ENCODE results near the gene PTGDR2. TPM values are rescaled to one million over a fixed set of nuclear protein-coding genes. Genes with fewer than 3 reads are reported as not detected.

The PTGDR2 gene
- total RNA-seq, 3 donors from 2014 or later: 0.23 to 0.45 (median 0.35) TPM

- DNase-seq (no peak), ATAC-seq (peak; percentile 12 to 22)
- no peak overlapping the region for H3K4me3 Mint-ChIP-seq
- H3K4me1 Mint-ChIP-seq (ENCODE audit: low read depth): peaks cover 18% of the 10 kb centered on the region
- H3K27me3 Mint-ChIP-seq (ENCODE audit: low read depth): no peaks in the 10 kb centered on the region
- no peaks in the 10 kb centered on the region for H3K9me3 Mint-ChIP-seq
- peaks cover 3% of the 10 kb centered on the region for H3K36me3 Mint-ChIP-seq (ENCODE audit: insufficient read depth)
Measured at GRCh38 chr11:60857378-60858232, 1.9 kb upstream of the PTGDR2 start.

GRCh38 chr11:60854847-60855725 lies 664 bp downstream of the PTGDR2 start:
- peak in 1 of 2 donors; percentile 6 for ATAC-seq
- Mint-ChIP-seq H3K9me3 (no peaks in the 10 kb centered on the region), H3K4me1 (ENCODE audit: low read depth) (peaks cover 18% of the 10 kb centered on the region), H3K27me3 (ENCODE audit: low read depth) (no peaks in the 10 kb centered on the region), H3K4me3 (no peak overlapping the region), H3K36me3 (ENCODE audit: insufficient read depth) (peaks cover 16% of the 10 kb centered on the region)
- no peak for DNase-seq

- Mint-ChIP-seq H3K4me3 (no peak overlapping the region), H3K4me1 (ENCODE audit: low read depth) (peaks cover 16% of the 10 kb centered on the region), H3K36me3 (ENCODE audit: insufficient read depth) (peaks cover 16% of the 10 kb centered on the region), H3K27me3 (ENCODE audit: low read depth) (no peaks in the 10 kb centered on the region), H3K9me3 (no peaks in the 10 kb centered on the region)
- DNase-seq: no peak
- no peak for ATAC-seq
Measured at GRCh38 chr11:60854140-60854846, 1.5 kb downstream of the PTGDR2 start.

- Mint-ChIP-seq H3K9me3 (no peaks in the 10 kb centered on the region), H3K4me3 (no peak overlapping the region), H3K4me1 (ENCODE audit: low read depth) (peaks cover 9% of the 10 kb centered on the region), H3K27me3 (ENCODE audit: low read depth) (no peaks in the 10 kb centered on the region), H3K36me3 (ENCODE audit: insufficient read depth) (peaks cover 21% of the 10 kb centered on the region)
- DNase-seq (no peak), ATAC-seq (no peak)
Measured at GRCh38 chr11:60852982-60853950, 2.5 kb downstream of the PTGDR2 start.

GRCh38 chr11:60852117-60852981 lies 3.4 kb downstream of the PTGDR2 start:
- Mint-ChIP-seq H3K27me3 (ENCODE audit: low read depth) (no peaks in the 10 kb centered on the region), H3K9me3 (no peaks in the 10 kb centered on the region), H3K36me3 (ENCODE audit: insufficient read depth) (peaks cover 26% of the 10 kb centered on the region), H3K4me1 (ENCODE audit: low read depth) (peaks cover 4% of the 10 kb centered on the region), H3K4me3 (no peak overlapping the region)
- DNase-seq (no peak), ATAC-seq (no peak)

GRCh38 chr11:60851327-60852104 lies 4.2 kb downstream of the PTGDR2 start:
- H3K27me3 Mint-ChIP-seq (ENCODE audit: low read depth): no peaks in the 10 kb centered on the region
- H3K4me3 Mint-ChIP-seq: no peak overlapping the region

GRCh38 chr11:60849641-60850520 lies 5.9 kb downstream of the PTGDR2 start:
- H3K27me3 Mint-ChIP-seq (ENCODE audit: low read depth): no peaks in the 10 kb centered on the region
- peaks cover 36% of the 10 kb centered on the region for H3K36me3 Mint-ChIP-seq (ENCODE audit: insufficient read depth)
- H3K4me1 Mint-ChIP-seq (ENCODE audit: low read depth): peaks cover 9% of the 10 kb centered on the region
- H3K4me3 Mint-ChIP-seq: no peak overlapping the region
- DNase-seq: no peak
- no peaks in the 10 kb centered on the region for H3K9me3 Mint-ChIP-seq
- ATAC-seq: no peak

More at GRCh38 chr11:60851327-60852104, 4.2 kb downstream of the PTGDR2 start:
- H3K4me1 Mint-ChIP-seq (ENCODE audit: low read depth): peaks cover 4% of the 10 kb centered on the region
- ATAC-seq (no peak), DNase-seq (no peak)
- no peaks in the 10 kb centered on the region for H3K9me3 Mint-ChIP-seq
- H3K36me3 Mint-ChIP-seq (ENCODE audit: insufficient read depth): peaks cover 29% of the 10 kb centered on the region

GRCh38 chr11:60848714-60849151 lies 7.0 kb downstream of the PTGDR2 start:
- no peak for ATAC-seq
- Mint-ChIP-seq H3K36me3 (ENCODE audit: insufficient read depth) (peaks cover 45% of the 10 kb centered on the region), H3K4me3 (no peak overlapping the region), H3K9me3 (no peaks in the 10 kb centered on the region), H3K4me1 (ENCODE audit: low read depth) (peaks cover 21% of the 10 kb centered on the region), H3K27me3 (ENCODE audit: low read depth) (no peaks in the 10 kb centered on the region)
- no peak for DNase-seq

GRCh38 chr11:60847896-60848295 lies 7.9 kb downstream of the PTGDR2 start:
- peaks cover 28% of the 10 kb centered on the region for H3K4me1 Mint-ChIP-seq (ENCODE audit: low read depth)
- no peaks in the 10 kb centered on the region for H3K27me3 Mint-ChIP-seq (ENCODE audit: low read depth)
- ATAC-seq (no peak), DNase-seq (no peak)
- H3K4me3 Mint-ChIP-seq: no peak overlapping the region
- H3K9me3 Mint-ChIP-seq: no peaks in the 10 kb centered on the region
- peaks cover 48% of the 10 kb centered on the region for H3K36me3 Mint-ChIP-seq (ENCODE audit: insufficient read depth)

GRCh38 chr11:60847281-60847680 lies 8.5 kb downstream of the PTGDR2 start:
- H3K9me3 Mint-ChIP-seq: no peaks in the 10 kb centered on the region
- H3K4me3 Mint-ChIP-seq: no peak overlapping the region
- ATAC-seq (no peak), DNase-seq (no peak)
- peaks cover 29% of the 10 kb centered on the region for H3K4me1 Mint-ChIP-seq (ENCODE audit: low read depth)
- peaks cover 48% of the 10 kb centered on the region for H3K36me3 Mint-ChIP-seq (ENCODE audit: insufficient read depth)
- H3K27me3 Mint-ChIP-seq (ENCODE audit: low read depth): no peaks in the 10 kb centered on the region

- no peaks in the 10 kb centered on the region for H3K27me3 Mint-ChIP-seq (ENCODE audit: low read depth)
- H3K4me3 Mint-ChIP-seq: peak overlapping the region; percentile 94
- H3K36me3 Mint-ChIP-seq (ENCODE audit: insufficient read depth): peaks cover 35% of the 10 kb centered on the region
- no peaks in the 10 kb centered on the region for H3K9me3 Mint-ChIP-seq
- H3K4me1 Mint-ChIP-seq (ENCODE audit: low read depth): peaks cover 40% of the 10 kb centered on the region
- ATAC-seq (no peak), DNase-seq (no peak)
Measured at GRCh38 chr11:60845338-60845737, 10.4 kb downstream of the PTGDR2 start.
